NCI-H748 (cell line): ENCODE results near the gene CNTNAP2.

Source experiments
- DNase-seq: peaks from one replicate; lab custom pipeline; 2025; ENCODE audit not compliant: unreplicated experiment; lab: John Stamatoyannopoulos, UW

Gene CNTNAP2

GRCh38 chr7:147798001-147798400, 1681.4 kb downstream of the CNTNAP2 start:
- DNase-seq: no peak

GRCh38 chr7:147801762-147802161, 1685.2 kb downstream of the CNTNAP2 start:
- DNase-seq: peak; percentile 7

GRCh38 chr7:147803151-147803550, 1686.5 kb downstream of the CNTNAP2 start:
- DNase-seq: no peak

- DNase-seq: peak; percentile 92
These were observed 1687.0 kb downstream of the CNTNAP2 start for GRCh38 chr7:147803606-147804005.

- DNase-seq: peak; percentile 23
These were observed 1687.4 kb downstream of the CNTNAP2 start for GRCh38 chr7:147804032-147804431.

- no peak for DNase-seq
These were observed 1689.5 kb downstream of the CNTNAP2 start for GRCh38 chr7:147805996-147806576.

GRCh38 chr7:147809786-147810185, 1693.2 kb downstream of the CNTNAP2 start:
- no peak for DNase-seq

- no peak for DNase-seq
These were observed 1693.7 kb downstream of the CNTNAP2 start for GRCh38 chr7:147810269-147810668.

GRCh38 chr7:147811923-147812322, 1695.3 kb downstream of the CNTNAP2 start:
- DNase-seq: no peak

- no peak for DNase-seq
These were observed 1696.7 kb downstream of the CNTNAP2 start for GRCh38 chr7:147813316-147813715.

- DNase-seq: no peak
These were observed 1701.7 kb downstream of the CNTNAP2 start for GRCh38 chr7:147818317-147818716.

GRCh38 chr7:147824671-147825070, 1708.1 kb downstream of the CNTNAP2 start:
- DNase-seq: no peak

GRCh38 chr7:147829016-147829415, 1712.4 kb downstream of the CNTNAP2 start:
- DNase-seq: no peak

- peak; percentile 14 for DNase-seq
These were observed 1717.0 kb downstream of the CNTNAP2 start for GRCh38 chr7:147833557-147833956.

GRCh38 chr7:147833970-147834369, 1717.4 kb downstream of the CNTNAP2 start:
- DNase-seq: no peak

- no peak for DNase-seq
These were observed 1736.2 kb downstream of the CNTNAP2 start for GRCh38 chr7:147852833-147853232.

GRCh38 chr7:147857152-147858140, 1740.8 kb downstream of the CNTNAP2 start:
- DNase-seq: no peak

GRCh38 chr7:147858421-147858820, 1741.8 kb downstream of the CNTNAP2 start:
- no peak for DNase-seq

- no peak for DNase-seq
These were observed 1742.4 kb downstream of the CNTNAP2 start for GRCh38 chr7:147859033-147859432.

GRCh38 chr7:147859486-147859885, 1742.9 kb downstream of the CNTNAP2 start:
- DNase-seq: no peak

- DNase-seq: no peak
These were observed 1744.6 kb downstream of the CNTNAP2 start for GRCh38 chr7:147861058-147861716.

GRCh38 chr7:147861945-147862344, 1745.3 kb downstream of the CNTNAP2 start:
- no peak for DNase-seq
